Effector CD8-positive, alpha-beta T cell (primary cell): ENCODE results near the gene CAPRIN1.

Source experiments
- DNase-seq: peaks from one replicate; lab custom pipeline; 2025; lab: John Stamatoyannopoulos, UW

The CAPRIN1 gene

DNA sequence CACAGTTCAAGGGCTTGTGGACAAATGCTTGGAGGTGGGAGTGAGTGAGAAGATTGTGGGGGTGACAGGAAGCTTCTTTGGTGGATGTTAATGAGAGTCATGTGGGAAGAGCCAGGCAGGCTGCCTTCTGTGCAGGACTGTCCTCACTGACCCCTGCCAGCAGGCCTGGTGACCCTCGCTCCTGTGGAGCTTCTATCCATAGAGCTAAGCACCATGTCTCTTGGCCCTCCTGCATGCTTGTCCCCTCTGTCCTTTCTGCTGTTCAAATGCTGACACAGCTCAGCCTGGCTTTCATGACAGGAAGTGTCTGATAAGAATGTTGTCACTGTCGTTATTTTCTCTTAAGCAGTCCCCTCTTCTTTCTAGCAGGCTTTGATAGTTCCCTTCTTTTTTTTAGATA is 91.5 kb downstream of the CAPRIN1 start:
- no peak for DNase-seq

DNA sequence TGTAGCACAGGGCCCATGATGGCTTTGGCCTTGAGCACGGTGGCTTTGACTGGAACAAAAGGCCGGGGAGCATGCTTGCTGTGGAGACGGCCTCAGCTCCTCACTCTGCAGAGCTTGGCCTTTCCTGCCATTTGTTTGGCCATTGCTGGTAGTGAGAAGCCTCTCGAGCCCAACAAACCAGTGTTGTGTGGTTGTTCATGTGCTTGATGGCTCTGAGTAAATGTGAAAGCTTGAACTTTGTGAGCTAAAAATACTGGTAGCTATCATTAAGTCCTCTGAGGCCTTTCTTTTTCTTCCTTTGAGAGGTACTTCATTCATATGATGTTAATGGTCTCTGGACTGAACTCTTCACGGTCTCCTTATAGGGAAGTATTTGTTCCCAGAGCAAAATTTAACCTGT is 93.5 kb downstream of the CAPRIN1 start:
- no peak for DNase-seq

DNA sequence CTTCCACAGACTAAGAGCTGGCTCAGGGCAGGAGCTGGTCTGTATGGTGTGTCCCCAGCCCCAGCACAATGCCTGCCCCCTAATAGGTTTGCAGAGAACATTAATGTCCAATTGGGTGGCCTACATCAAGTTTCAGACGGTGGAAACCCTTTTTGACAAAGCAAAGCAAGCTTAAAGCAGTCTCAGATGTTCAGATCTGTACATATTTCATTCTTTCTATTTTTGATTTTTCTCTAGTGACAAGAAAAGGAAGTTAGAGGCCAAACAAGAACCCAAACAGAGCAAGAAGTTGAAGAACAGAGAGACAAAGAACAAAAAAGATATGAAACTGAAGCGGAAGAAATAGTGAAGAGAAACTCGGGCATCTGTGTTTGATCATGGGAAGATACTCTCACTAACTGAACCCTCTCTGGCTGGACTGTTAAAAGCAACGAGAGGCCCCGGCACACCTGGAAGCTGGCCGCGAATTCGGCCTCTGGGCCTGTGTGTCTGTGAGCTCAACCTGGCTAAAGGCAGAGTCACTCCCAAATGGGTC is 94.4 kb downstream of the CAPRIN1 start:
- no peak for DNase-seq

DNA sequence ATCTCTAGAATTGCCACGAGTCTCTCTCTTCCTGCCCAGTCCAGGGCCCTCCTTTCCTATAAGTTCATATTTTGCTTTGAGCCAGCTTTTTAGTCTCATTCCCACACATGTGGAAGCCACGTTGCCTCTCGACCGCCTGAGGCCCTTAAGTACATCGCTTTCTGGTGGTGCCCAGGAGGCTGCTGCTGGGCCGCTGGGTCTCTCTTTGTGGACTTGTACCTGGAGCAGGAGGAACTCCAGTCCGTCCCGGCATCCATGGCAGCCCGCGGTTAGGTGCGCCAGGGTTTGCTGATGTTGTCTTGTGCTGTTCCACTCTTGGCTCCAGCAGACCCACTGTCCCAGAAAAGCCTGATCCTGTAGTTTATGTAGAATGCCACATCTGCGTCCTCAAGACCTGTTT is 94.9 kb downstream of the CAPRIN1 start:
- DNase-seq: no peak

DNA sequence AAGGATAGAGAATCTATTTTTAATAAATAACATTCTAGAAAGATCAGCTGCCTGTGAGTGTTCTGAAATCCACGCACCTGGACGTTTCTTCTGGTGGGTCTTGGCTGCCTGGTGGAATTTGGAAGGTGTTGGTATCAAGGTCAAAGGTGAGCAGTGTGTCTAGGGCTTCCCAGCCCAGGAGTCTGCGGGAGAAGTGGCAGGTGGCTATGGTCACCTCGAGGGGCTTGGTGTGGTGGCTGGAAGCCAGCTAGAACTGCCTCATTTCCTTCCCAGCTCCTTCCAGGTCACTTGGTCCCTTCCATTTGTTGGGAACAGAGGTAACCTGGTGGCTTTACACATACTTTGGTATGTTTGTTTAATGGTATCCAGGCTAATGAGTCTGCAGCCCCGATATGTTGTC is 95.3 kb downstream of the CAPRIN1 start:
- DNase-seq: no peak

DNA sequence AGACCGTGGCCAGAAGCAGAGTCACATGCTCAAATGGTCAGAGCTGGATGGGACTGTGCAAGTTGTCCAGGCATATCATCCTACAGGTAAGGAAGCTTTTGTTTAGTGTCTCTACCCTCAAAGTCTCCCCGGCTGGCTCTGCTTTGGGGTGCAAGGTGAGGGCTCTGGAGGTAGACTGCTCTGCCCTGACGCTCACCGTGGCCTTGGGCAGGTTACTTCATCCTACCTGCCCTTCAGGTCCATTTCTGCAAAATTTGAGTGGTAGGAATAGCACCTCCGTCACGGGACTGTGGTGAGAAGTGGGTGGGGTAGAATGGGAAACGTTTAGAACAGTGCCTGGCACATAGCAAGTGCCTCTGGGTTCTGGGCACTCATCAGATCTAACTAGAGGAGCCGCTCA is 96.0 kb downstream of the CAPRIN1 start:
- DNase-seq: no peak

DNA sequence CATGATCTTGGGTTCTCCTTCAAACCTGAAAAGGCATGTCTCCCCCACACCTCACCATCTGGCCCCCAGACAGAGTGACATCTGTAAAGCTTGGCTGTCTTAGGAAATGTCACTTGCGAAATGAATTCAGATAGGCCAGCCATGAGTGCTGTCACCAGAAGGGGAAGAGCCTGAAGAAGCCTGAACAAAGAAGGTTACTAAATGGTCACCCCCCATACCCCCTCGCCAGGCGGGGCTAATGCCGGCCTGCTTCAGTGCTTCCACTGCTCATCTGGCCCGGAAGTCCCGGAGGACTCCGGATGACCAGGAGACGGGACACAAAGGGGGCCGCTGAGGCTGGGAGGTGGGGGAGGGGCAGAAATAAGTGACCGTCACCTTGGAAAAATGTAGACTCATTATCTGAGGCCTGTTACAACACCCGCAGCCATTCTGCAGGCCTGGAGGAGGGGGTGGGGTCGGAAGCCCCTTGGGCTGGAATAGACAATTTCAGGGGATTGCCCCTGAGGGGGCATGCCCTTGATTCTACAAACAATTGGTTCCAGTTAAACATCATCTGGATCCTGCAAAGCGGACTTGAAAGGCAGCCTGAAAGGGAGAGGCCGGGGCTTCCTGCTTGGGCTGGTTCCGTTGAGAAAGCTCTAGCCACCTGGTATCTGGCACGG is 97.1 kb downstream of the CAPRIN1 start:
- DNase-seq: no peak

DNA sequence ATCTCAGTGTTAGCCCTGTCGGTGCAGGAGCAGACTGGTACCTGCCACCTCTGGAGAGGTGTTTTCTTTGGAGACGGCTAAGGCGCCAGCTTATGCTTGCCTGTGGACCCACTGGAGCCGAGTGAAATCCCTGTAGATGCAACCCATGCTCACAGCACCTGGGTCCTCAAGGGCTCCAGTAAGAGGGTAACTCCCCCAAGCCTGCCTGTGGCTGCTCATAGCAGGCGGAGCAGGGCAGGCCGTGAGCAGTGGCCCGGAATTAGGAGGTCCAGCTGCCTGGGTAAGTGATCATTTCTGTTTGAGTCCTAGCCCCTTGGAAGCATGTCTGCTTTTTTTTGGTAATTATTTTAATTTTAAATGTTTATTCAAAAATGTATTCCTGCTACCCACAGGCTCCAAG is 97.7 kb downstream of the CAPRIN1 start:
- no peak for DNase-seq

DNA sequence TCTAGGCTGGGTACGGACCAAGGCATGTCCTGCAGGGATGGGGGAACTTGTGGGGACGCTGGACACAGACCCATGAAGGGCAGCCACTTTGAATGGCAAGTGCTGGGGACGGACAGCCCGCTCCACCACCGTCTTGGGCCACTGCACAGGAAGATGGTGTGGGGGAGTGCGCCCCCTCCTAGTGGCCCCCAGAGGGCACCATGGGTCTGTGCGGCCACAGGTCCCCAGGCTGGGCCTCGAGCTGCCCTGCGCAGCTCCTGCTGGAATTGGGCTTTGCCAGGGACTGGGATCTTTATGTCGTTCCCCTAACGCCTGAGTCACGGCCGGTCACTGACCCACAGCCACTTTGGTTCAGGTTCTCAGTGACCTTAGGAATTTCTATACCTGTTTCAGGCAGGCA is 98.3 kb downstream of the CAPRIN1 start:
- no peak for DNase-seq

DNA sequence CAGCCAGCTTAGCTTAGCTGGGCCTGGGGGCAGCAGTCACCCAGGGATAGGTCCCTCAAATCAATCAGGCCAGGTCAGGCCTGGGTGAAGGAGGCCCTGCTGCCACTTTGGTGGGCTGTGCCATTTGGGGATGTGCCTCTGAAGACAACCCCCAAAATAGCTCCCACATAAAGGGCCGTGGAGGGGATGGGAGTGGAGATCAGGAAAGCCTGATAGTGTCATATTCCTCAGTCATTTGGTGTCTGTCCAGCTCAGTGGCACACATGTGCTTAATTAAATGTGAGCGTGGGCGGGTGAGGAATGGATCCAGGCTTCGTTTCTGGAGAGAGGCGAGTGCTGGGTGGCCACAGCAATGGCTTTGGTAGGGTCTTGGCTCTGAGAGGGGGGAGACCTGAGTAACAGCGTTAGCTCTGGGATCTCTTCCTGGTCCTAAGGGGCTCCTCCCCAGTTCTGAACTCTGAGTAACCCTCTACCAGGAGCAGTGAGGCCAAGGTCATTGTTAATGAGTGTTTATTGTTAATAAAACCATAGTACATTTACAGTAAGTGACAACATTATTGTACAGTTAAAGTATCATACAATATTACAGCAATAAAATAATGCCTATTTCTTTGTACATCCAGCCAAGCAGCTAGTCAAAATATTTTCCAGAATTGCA is 99.1 kb downstream of the CAPRIN1 start:
- no peak for DNase-seq
